ENCODE results near the gene EXD2.

GRCh38 chr14:69152902-69153151, 38.5 kb upstream of the EXD2 start, which contains the start of gene DCAF5:
- TF ChIP-seq POLR2AphosphoS5 (IDR thresholded peaks at IDR 0.05; ENCODE audit: borderline replicate concordance, low read depth, low read length), result no peak; the same call in 1 of the 2 replicates
- TF ChIP-seq EZH2 (IDR thresholded peaks at IDR 0.05), result no peak

Measured in SK-N-MC (cell line).